K562 (cell line): ENCODE data around the gene SHTN1. TPM values are rescaled to one million over a fixed set of nuclear protein-coding genes. Genes with fewer than 3 reads are reported as not detected.

ENCODE experiments used
- ATAC-seq: fragments of 200-7000 bp; cut with Tn5 transposase; 3 replicates; pipeline ENCODE4 v1.9.1; 2020; ENCODE audit warnings: moderate library complexity
- BruUV-seq: library from RNA; stranded (reverse); fragments of 400-500 nt; replicated peaks from 2 replicates; lab custom pipeline; 2021; lab: Mats Ljungman, UMichigan
- CTCF ChIA-PET: fragments of 300-600 bp; formaldehyde crosslinking; extraction: SDS; loops from one replicate; lab custom pipeline; 2021; ENCODE audit warnings: low intra/inter-chr PET ratio; lab: Yijun Ruan, JAX
- POLR2A ChIA-PET: fragments of 300-600, 350-650 bp; sonication (Branson Sonifier 250); formaldehyde crosslinking; extraction: SDS; loops from one replicate; lab custom pipeline; 2021; ENCODE audit warnings: antibody characterized with exemption, inconsistent platforms; lab: Yijun Ruan, JAX
- DNase-seq, 4 experiments: peaks; one replicate each; pipeline versions ENCODE4 v3.0.0 to v3.0.0-alpha.2; 2011 to 2018; ENCODE audit warnings: low spot score in 3 of 4, mixed read lengths in 3 of 4; ENCODE audit errors: extremely low read depth in 1 of 4
- FAIRE-seq: peaks from 2 replicates; lab custom pipeline; 2011; peaks lifted over from hg19 to GRCh38; lab: Jason Lieb, UNC
- H2AFZ ChIP-seq: 2 replicates; pipeline ENCODE4 v1.6.0; 2011; ENCODE audit warnings: low read depth, low read length, control low read depth, inconsistent platforms
- H3K27ac ChIP-seq: fragments of 200-600 bp; 3 replicates; pipeline ENCODE4 v1.8.0; 2011; ENCODE audit warnings: low read depth, mild to moderate bottlenecking, control low read depth, inconsistent platforms, low read length, moderate library complexity, mixed read lengths; ENCODE audit errors: extremely low read depth
- H3K27me3 ChIP-seq, 2 experiments: fragments of 300-600 bp in 1 of 2; 2 replicates in 1 of 2; 3 replicates in 1 of 2; pipeline versions ENCODE4 v1.6.0 to v1.8.0; 2011; ENCODE audit warnings: inconsistent platforms in 2 of 2, low read length in 2 of 2, mild to moderate bottlenecking in 1 of 2, mixed read lengths in 1 of 2, moderate library complexity in 1 of 2; ENCODE audit not compliant: control insufficient read depth in 2 of 2, insufficient read depth in 2 of 2
- H3K36me3 ChIP-seq: fragments of 300-600 bp; 3 replicates; pipeline ENCODE4 v1.8.0; 2011; ENCODE audit warnings: mild to moderate bottlenecking, low read length, inconsistent platforms; ENCODE audit not compliant: control insufficient read depth, insufficient read depth
- H3K4me1 ChIP-seq, 2 experiments: fragments of 200-600 bp in 1 of 2; replicated peaks in 1 of 2; 2 replicates in 1 of 2; 3 replicates in 1 of 2; pipeline versions ENCODE4 v1.5.1 to v1.8.0; 2011; ENCODE audit warnings: inconsistent platforms in 2 of 2, low read length in 2 of 2, mild to moderate bottlenecking in 1 of 2, mixed read lengths in 1 of 2, moderate library complexity in 1 of 2; ENCODE audit not compliant: control insufficient read depth in 2 of 2, insufficient read depth in 2 of 2
- H3K4me2 ChIP-seq: 2 replicates; pipeline ENCODE4 v1.6.1; 2011; ENCODE audit warnings: low read length, control low read depth, inconsistent platforms, mixed read lengths; ENCODE audit not compliant: insufficient read depth
- H3K4me3 ChIP-seq: fragments of 200-600 bp; sonication (generic), shearing (Covaris generic); 2 replicates; pipeline ENCODE4 v1.5.1; 2016; ENCODE audit warnings: control low read depth, inconsistent platforms
- H3K79me2 ChIP-seq: fragments of 200-600 bp; 3 replicates; pipeline ENCODE4 v1.8.0; 2011; ENCODE audit warnings: low read length, inconsistent platforms; ENCODE audit not compliant: control insufficient read depth, insufficient read depth
- H3K9ac ChIP-seq, 2 experiments: 2 replicates each; pipeline versions ENCODE4 v1.6.0 to v1.6.1; 2011; ENCODE audit warnings: low read depth in 2 of 2, low read length in 2 of 2, control low read depth in 1 of 2, inconsistent platforms in 1 of 2, mild to moderate bottlenecking in 1 of 2, mixed read lengths in 1 of 2; ENCODE audit not compliant: insufficient read depth in 1 of 2
- H3K9me1 ChIP-seq: one replicate; pipeline ENCODE4 v1.6.0; 2011; ENCODE audit warnings: inconsistent platforms, mild to moderate bottlenecking, low read length, moderate library complexity; ENCODE audit not compliant: control insufficient read depth, insufficient read depth
- H3K9me3 ChIP-seq: replicated peaks from 2 replicates; pipeline ENCODE4 v1.5.1; 2011; ENCODE audit warnings: low read depth, low read length, inconsistent platforms; ENCODE audit not compliant: control insufficient read depth, insufficient read depth
- H4K20me1 ChIP-seq: replicated peaks from 2 replicates; pipeline ENCODE4 v1.6.1; 2011; ENCODE audit warnings: low read length, inconsistent platforms, mixed read lengths; ENCODE audit not compliant: control insufficient read depth, insufficient read depth
- ARNT ChIP-seq, 2 experiments: fragments of 450-650 bp; IDR thresholded peaks; 2 replicates each; pipeline ENCODE4 v1.6.1; 2016; ENCODE audit warnings: mild to moderate bottlenecking in 1 of 2
- CEBPZ ChIP-seq: fragments of 150-350 bp; IDR thresholded peaks from 2 replicates; pipeline ENCODE4 v1.6.1; 2014; ENCODE audit warnings: low read depth, mild to moderate bottlenecking, low read length, borderline replicate concordance
- COPS2 ChIP-seq: fragments of 450-650 bp; conservative IDR thresholded peaks from 2 replicates; pipeline ENCODE4 v1.6.1; 2016; ENCODE audit warnings: mild to moderate bottlenecking, moderate library complexity
- MCM2 ChIP-seq: fragments of 450-650 bp; IDR thresholded peaks from 2 replicates; pipeline ENCODE4 v1.6.1; 2017; ENCODE audit warnings: low read depth, mild to moderate bottlenecking
- NFE2 ChIP-seq: IDR thresholded peaks from 2 replicates; pipeline ENCODE4 v1.6.1; 2014; ENCODE audit warnings: antibody characterized with exemption, low read depth
- POLR2B ChIP-seq: fragments of 450-650 bp; IDR thresholded peaks from 2 replicates; pipeline ENCODE4 v1.6.1; 2018; ENCODE audit warnings: low read depth; ENCODE audit not compliant: partially characterized antibody
- SMAD2 ChIP-seq: fragments of 150-350 bp; IDR thresholded peaks from 2 replicates; pipeline ENCODE4 v1.6.1; 2014; ENCODE audit warnings: low read depth, mild to moderate bottlenecking, low read length
- TBP ChIP-seq: optimal IDR thresholded peaks from 2 replicates; pipeline ENCODE3; 2011; ENCODE audit warnings: low read depth, low read length, improper control_type of control experiment
- WGBS: fragments of 100-300 bp; shearing (Covaris generic); methylation state at CpG from one replicate; pipeline ENCODE4 v1.1.6; 2016; ENCODE audit warnings: low coverage, mixed read lengths; ENCODE audit not compliant: insufficient coverage; ENCODE audit errors: missing lambda C conversion rate; 5-methylcytosine and 5-hydroxymethylcytosine counted together
- in situ Hi-C: fragments of 300-500 bp; cut with MboI; formaldehyde crosslinking; loops from 4 replicates; pipeline ENCODE4 v1.15.0; 2018; ENCODE audit warnings: inconsistent platforms, mixed read lengths
- intact Hi-C: fragments of 100-400 bp; cut with micrococcal nuclease; formaldehyde crosslinking; loops from 2 replicates; pipeline ENCODE4 v1.14.2; 2022
- polyA plus RNA-seq, 8 experiments: library from polyadenylated mRNA; depleted of rRNA in 4 of 8; stranded (reverse) in 5 of 8; unstranded in 3 of 8; fragments of >200 nt; fragmentation: Nextera tagmentation in 2 of 8; fragmentation: Illumina TruSeq in 1 of 8; extraction: Ambion mirVana in 2 of 8; extraction: Trizol in 1 of 8; gene quantifications; 2 replicates each; pipeline versions ENCODE4 v1.2.1 to v1.2.3, GENCODE V29; 2011 to 2014; ENCODE audit warnings: inconsistent platforms in 1 of 8, missing spikeins in 1 of 8
- total RNA-seq, 7 experiments: library from RNA; depleted of rRNA in 6 of 7; stranded (reverse); fragments of >200 nt in 6 of 7; fragmentation: Illumina TruSeq in 2 of 7; extraction: Trizol in 2 of 7; gene quantifications; 2 replicates each; pipeline versions ENCODE4 v1.2.1 to v1.2.3, GENCODE V29; 2011 to 2021; ENCODE audit warnings: low replicate concordance in 1 of 7
- TF ChIP-seq, protein P1 (sequence below), 2 experiments: fragments of 450-650 bp; formaldehyde crosslinking in 1 of 2; IDR thresholded peaks; 2 replicates each; pipeline versions ENCODE4 v1.4.0 to v1.6.1; 2014 to 2020; ENCODE audit warnings: mild to moderate bottlenecking in 2 of 2, borderline replicate concordance in 1 of 2, low read depth in 1 of 2

SHTN1 gene
- total and polyA plus RNA-seq, 9 of the 15 experiments (the other 6 are each of a cell fraction or from before 2014, with no cell fraction given): 5.4 to 21.3 (median 13.3) TPM

GRCh38 chr10:116973946-116974455 lies 31.0 kb downstream of the SHTN1 start (continued):
- TF ChIP-seq CEBPZ (no peak), MCM2 (no peak), SMAD2 (no peak)

- Histone ChIP-seq H4K20me1 (no peaks in the 10 kb centered on the region), H3K4me2 (no peak overlapping the region), H3K9me3 (no peaks in the 10 kb centered on the region), H3K9me1 (peaks cover 3% of the 10 kb centered on the region), H3K4me3 (no peak overlapping the region), H3K27ac (no peak overlapping the region), H3K4me1 (no peaks in the 10 kb centered on the region; a peak in 1 of 5 replicates), H3K36me3 (peaks cover 22% of the 10 kb centered on the region; the same call in 2 of the 3 replicates), H3K9ac (no peak overlapping the region), H2AFZ (no peak overlapping the region), H3K27me3 (no peaks in the 10 kb centered on the region), H3K79me2 (no peaks in the 10 kb centered on the region; the same call in 2 of the 3 replicates)
- in situ Hi-C loops: no loop called here
- intact Hi-C loops: no loop called here
- POLR2A ChIA-PET: no interaction called here
- CTCF ChIA-PET: no interaction called here
- ATAC-seq: no peak
- BruUV-seq: no TSS peak
- WGBS: 96% methylated on average over 4 of the region's 4 CpGs
- no peak for DNase-seq
- no peak for FAIRE-seq
- TF ChIP-seq NFE2 (no peak), ARNT (IDR thresholded peaks at IDR 0.05) (no peak), POLR2B (no peak), COPS2 (no peak), TBP (no peak)
- TF ChIP-seq, protein P1, sequence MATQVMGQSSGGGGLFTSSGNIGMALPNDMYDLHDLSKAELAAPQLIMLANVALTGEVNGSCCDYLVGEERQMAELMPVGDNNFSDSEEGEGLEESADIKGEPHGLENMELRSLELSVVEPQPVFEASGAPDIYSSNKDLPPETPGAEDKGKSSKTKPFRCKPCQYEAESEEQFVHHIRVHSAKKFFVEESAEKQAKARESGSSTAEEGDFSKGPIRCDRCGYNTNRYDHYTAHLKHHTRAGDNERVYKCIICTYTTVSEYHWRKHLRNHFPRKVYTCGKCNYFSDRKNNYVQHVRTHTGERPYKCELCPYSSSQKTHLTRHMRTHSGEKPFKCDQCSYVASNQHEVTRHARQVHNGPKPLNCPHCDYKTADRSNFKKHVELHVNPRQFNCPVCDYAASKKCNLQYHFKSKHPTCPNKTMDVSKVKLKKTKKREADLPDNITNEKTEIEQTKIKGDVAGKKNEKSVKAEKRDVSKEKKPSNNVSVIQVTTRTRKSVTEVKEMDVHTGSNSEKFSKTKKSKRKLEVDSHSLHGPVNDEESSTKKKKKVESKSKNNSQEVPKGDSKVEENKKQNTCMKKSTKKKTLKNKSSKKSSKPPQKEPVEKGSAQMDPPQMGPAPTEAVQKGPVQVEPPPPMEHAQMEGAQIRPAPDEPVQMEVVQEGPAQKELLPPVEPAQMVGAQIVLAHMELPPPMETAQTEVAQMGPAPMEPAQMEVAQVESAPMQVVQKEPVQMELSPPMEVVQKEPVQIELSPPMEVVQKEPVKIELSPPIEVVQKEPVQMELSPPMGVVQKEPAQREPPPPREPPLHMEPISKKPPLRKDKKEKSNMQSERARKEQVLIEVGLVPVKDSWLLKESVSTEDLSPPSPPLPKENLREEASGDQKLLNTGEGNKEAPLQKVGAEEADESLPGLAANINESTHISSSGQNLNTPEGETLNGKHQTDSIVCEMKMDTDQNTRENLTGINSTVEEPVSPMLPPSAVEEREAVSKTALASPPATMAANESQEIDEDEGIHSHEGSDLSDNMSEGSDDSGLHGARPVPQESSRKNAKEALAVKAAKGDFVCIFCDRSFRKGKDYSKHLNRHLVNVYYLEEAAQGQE (IDR thresholded peaks at IDR 0.05; ENCODE audit: borderline replicate concordance): no peak
- TF ChIP-seq, protein P1 (CRISPR knock-in tag; IDR thresholded peaks at IDR 0.05; ENCODE audit: low read depth): no peak
These were observed 31.5 kb downstream of the SHTN1 start for GRCh38 chr10:116973371-116973905.
